ENCODE results near the gene CDKN2AIP. TPM values are rescaled to one million over a fixed set of nuclear protein-coding genes. Genes with fewer than 3 reads are reported as not detected.

The CDKN2AIP gene
- total RNA-seq, 2 donors from 2014 or later = 14.1 to 15.3 TPM

- H3K9ac ChIP-seq (ENCODE audit: extremely low read depth, low read length, poor library complexity, severe bottlenecking) = no peak overlapping the region
- H3K9me3 ChIP-seq (ENCODE audit: control insufficient read depth, low read length) = no peaks in the 10 kb centered on the region
- Mint-ChIP-seq H3K4me3 (no peak overlapping the region), H3K27me3 (ENCODE audit: insufficient read depth) (peaks cover 22% of the 10 kb centered on the region), H3K36me3 (ENCODE audit: low read depth) (no peaks in the 10 kb centered on the region), H3K4me1 (peaks cover 15% of the 10 kb centered on the region), H3K27ac (no peak overlapping the region), H3K9me3 (no peaks in the 10 kb centered on the region)
- WGBS, 2 experiments (ENCODE audit: insufficient coverage in 1 of 2, insufficient read length in 1 of 2) = 90 to 94% methylated on average over 8 to 12 of the region's 12 CpGs
- H3K4me3 ChIP-seq (ENCODE audit: low read length) = no peak overlapping the region
- H3K27me3 ChIP-seq (ENCODE audit: control insufficient read depth, insufficient read depth, low read length, poor library complexity, severe bottlenecking) = no peaks in the 10 kb centered on the region
- no peak for DNase-seq
- no peak for TF ChIP-seq CTCF (conservative IDR thresholded peaks at IDR 0.05)
- H3K27ac ChIP-seq (ENCODE audit: low read depth, low read length) = no peak overlapping the region
- peaks cover 4% of the 10 kb centered on the region for H3K4me1 ChIP-seq (ENCODE audit: control insufficient read depth, insufficient read depth, low read length)
- H3K36me3 ChIP-seq (ENCODE audit: control insufficient read depth, insufficient read depth, low read length) = no peaks in the 10 kb centered on the region
Measured at GRCh38 chr4:183399616-183400015, 44.8 kb upstream of the CDKN2AIP start.

- no peak overlapping the region for H3K4me3 ChIP-seq (ENCODE audit: low read length)
- peaks cover 24% of the 10 kb centered on the region for H3K27me3 Mint-ChIP-seq (ENCODE audit: insufficient read depth)
- no peak overlapping the region for H3K27ac Mint-ChIP-seq
- H3K4me1 Mint-ChIP-seq = peaks cover 11% of the 10 kb centered on the region
- H3K4me3 Mint-ChIP-seq = no peak overlapping the region
- no peak overlapping the region for H3K27ac ChIP-seq (ENCODE audit: low read depth, low read length)
- DNase-seq = no peak
- no peaks in the 10 kb centered on the region for H3K36me3 ChIP-seq (ENCODE audit: control insufficient read depth, insufficient read depth, low read length)
- no peaks in the 10 kb centered on the region for H3K36me3 Mint-ChIP-seq (ENCODE audit: low read depth)
- no peaks in the 10 kb centered on the region for H3K9me3 ChIP-seq (ENCODE audit: control insufficient read depth, low read length)
- WGBS, 2 experiments (ENCODE audit: insufficient coverage in 1 of 2, insufficient read length in 1 of 2) = 94 to 100% methylated on average over 1 to 5 of the region's 5 CpGs
- H3K4me1 ChIP-seq (ENCODE audit: control insufficient read depth, insufficient read depth, low read length) = peaks cover 4% of the 10 kb centered on the region
- no peak for TF ChIP-seq CTCF (conservative IDR thresholded peaks at IDR 0.05)
- no peaks in the 10 kb centered on the region for H3K9me3 Mint-ChIP-seq
- H3K9ac ChIP-seq (ENCODE audit: extremely low read depth, low read length, poor library complexity, severe bottlenecking) = no peak overlapping the region
- no peaks in the 10 kb centered on the region for H3K27me3 ChIP-seq (ENCODE audit: control insufficient read depth, insufficient read depth, low read length, poor library complexity, severe bottlenecking)
Measured at GRCh38 chr4:183400035-183400434, 44.4 kb upstream of the CDKN2AIP start.

- Histone ChIP-seq H3K27me3 (ENCODE audit: control insufficient read depth, insufficient read depth, low read length, poor library complexity, severe bottlenecking) (no peaks in the 10 kb centered on the region), H3K4me1 (ENCODE audit: control insufficient read depth, insufficient read depth, low read length) (peaks cover 4% of the 10 kb centered on the region), H3K9me3 (ENCODE audit: control insufficient read depth, low read length) (no peaks in the 10 kb centered on the region), H3K27ac (ENCODE audit: low read depth, low read length) (no peak overlapping the region), H3K36me3 (ENCODE audit: control insufficient read depth, insufficient read depth, low read length) (no peaks in the 10 kb centered on the region), H3K4me3 (ENCODE audit: low read length) (no peak overlapping the region), H3K9ac (ENCODE audit: extremely low read depth, low read length, poor library complexity, severe bottlenecking) (no peak overlapping the region)
- Mint-ChIP-seq H3K4me3 (no peak overlapping the region), H3K36me3 (ENCODE audit: low read depth) (no peaks in the 10 kb centered on the region), H3K9me3 (no peaks in the 10 kb centered on the region), H3K27ac (no peak overlapping the region), H3K27me3 (ENCODE audit: insufficient read depth) (peaks cover 22% of the 10 kb centered on the region), H3K4me1 (peaks cover 6% of the 10 kb centered on the region)
- no peak for DNase-seq
- WGBS, 2 experiments (ENCODE audit: insufficient coverage in 1 of 2, insufficient read length in 1 of 2) = 90 to 100% methylated on average over 4 of the region's 4 CpGs
- TF ChIP-seq CTCF (conservative IDR thresholded peaks at IDR 0.05) = no peak
Measured at GRCh38 chr4:183401473-183401872, 43.0 kb upstream of the CDKN2AIP start.
